Uterus (tissue), 4 donors: ENCODE measurements around the gene GRIK1. TPM values are rescaled to one million over a fixed set of nuclear protein-coding genes. Genes with fewer than 3 reads are reported as not detected.

Experiments
- DNase-seq, 2 donors: peaks; one replicate each; pipeline ENCODE4 v3.0.0-alpha.2; 2019 to 2020
- H3K27ac ChIP-seq, 2 donors: fragments of 200-600 bp; sonication (generic); 1 replicate in 1 of 2; 2 replicates in 1 of 2; pipeline ENCODE4 v1.5.1; 2016 to 2018
- H3K27me3 ChIP-seq, 2 donors: fragments of 200-600 bp; sonication (generic); one replicate each; pipeline ENCODE4 v1.5.1; 2018 to 2019; ENCODE audit warnings: control low read depth in 1 of 2
- H3K36me3 ChIP-seq, 2 donors: fragments of 200-600 bp; sonication (generic); one replicate each; pipeline ENCODE4 v1.5.1; 2019; ENCODE audit warnings: control low read depth in 1 of 2
- H3K4me1 ChIP-seq, 2 donors: fragments of 200-600 bp; sonication (generic); one replicate each; pipeline ENCODE4 v1.5.1; 2018 to 2019; ENCODE audit warnings: control low read depth in 1 of 2
- H3K4me3 ChIP-seq, 2 donors: fragments of 200-600 bp; sonication (generic); 1 replicate in 1 of 2; 2 replicates in 1 of 2; pipeline ENCODE4 v1.5.1; 2018 to 2019; ENCODE audit warnings: mild to moderate bottlenecking in 1 of 2
- H3K9me3 ChIP-seq, 2 donors: fragments of 200-600 bp; sonication (generic); one replicate each; pipeline ENCODE4 v1.5.1; 2019; ENCODE audit warnings: control low read depth in 1 of 2
- POLR2A ChIP-seq, 2 donors: fragments of 450-650 bp; IDR thresholded peaks; one replicate each; pipeline ENCODE4 v1.6.1; 2016; ENCODE audit warnings: antibody characterized with exemption in 2 of 2, mild to moderate bottlenecking in 1 of 2, moderate library complexity in 1 of 2
- intact Hi-C: fragments of 100-400 bp; cut with DNase I; formaldehyde crosslinking; loops from one replicate; pipeline ENCODE4 v1.15.1; 2023; ENCODE audit warnings: low total_unique reads
- total RNA-seq, 4 donors: library from RNA; depleted of rRNA in 3 of 4; stranded (reverse); fragments of >200 nt in 3 of 4; gene quantifications; one replicate each; pipeline versions ENCODE4 v1.1.0 to v1.2.4, GENCODE V29; 2014 to 2023
- TF ChIP-seq, protein P1 (sequence below), 4 experiments: fragments of 200-600 bp in 2 of 4; fragments of 450-650 bp in 2 of 4; sonication (generic) in 2 of 4; IDR thresholded peaks; one replicate each; pipeline ENCODE4 v1.5.1; 2016 to 2019; ENCODE audit warnings: antibody characterized with exemption in 4 of 4, mild to moderate bottlenecking in 2 of 4, moderate library complexity in 1 of 4
- donor health status: DM: yes; HTN: yes; CAD: no.

The GRIK1 gene
- total RNA-seq, 4 donors from 2014 or later, result 0.12 to 4.1 TPM; not detected in 2

DNA sequence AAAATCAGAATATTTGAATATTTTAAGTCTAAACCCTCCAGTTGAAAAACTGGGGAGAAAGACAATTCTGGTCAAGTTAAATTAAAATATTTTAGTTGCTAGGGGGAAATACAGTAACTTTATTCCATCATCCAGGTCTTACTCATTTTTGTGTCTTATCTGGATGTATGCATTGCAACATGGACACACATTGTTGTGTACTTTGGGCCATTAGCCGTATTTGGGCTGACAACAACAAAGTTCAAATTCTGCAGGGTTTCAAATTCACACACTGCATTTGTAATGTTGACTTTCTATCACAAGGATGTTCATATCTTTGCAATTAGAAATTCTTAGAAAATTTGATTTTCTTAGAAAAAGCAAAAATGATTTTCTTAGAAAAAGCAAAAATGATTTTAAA, 391.8 kb downstream of the GRIK1 start:
- TF ChIP-seq, protein P1, sequence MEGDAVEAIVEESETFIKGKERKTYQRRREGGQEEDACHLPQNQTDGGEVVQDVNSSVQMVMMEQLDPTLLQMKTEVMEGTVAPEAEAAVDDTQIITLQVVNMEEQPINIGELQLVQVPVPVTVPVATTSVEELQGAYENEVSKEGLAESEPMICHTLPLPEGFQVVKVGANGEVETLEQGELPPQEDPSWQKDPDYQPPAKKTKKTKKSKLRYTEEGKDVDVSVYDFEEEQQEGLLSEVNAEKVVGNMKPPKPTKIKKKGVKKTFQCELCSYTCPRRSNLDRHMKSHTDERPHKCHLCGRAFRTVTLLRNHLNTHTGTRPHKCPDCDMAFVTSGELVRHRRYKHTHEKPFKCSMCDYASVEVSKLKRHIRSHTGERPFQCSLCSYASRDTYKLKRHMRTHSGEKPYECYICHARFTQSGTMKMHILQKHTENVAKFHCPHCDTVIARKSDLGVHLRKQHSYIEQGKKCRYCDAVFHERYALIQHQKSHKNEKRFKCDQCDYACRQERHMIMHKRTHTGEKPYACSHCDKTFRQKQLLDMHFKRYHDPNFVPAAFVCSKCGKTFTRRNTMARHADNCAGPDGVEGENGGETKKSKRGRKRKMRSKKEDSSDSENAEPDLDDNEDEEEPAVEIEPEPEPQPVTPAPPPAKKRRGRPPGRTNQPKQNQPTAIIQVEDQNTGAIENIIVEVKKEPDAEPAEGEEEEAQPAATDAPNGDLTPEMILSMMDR (IDR thresholded peaks at IDR 0.05), result no peak
- no peak for TF ChIP-seq POLR2A (IDR thresholded peaks at IDR 0.05)
- intact Hi-C loops, result no loop called here
- Histone ChIP-seq H3K4me1 (no peaks in the 10 kb centered on the region), H3K9me3 (no peaks in the 10 kb centered on the region), H3K36me3 (no peaks in the 10 kb centered on the region), H3K27ac (no peak overlapping the region), H3K27me3 (no peaks in the 10 kb centered on the region), H3K4me3 (no peak overlapping the region)
- no peak for DNase-seq

DNA sequence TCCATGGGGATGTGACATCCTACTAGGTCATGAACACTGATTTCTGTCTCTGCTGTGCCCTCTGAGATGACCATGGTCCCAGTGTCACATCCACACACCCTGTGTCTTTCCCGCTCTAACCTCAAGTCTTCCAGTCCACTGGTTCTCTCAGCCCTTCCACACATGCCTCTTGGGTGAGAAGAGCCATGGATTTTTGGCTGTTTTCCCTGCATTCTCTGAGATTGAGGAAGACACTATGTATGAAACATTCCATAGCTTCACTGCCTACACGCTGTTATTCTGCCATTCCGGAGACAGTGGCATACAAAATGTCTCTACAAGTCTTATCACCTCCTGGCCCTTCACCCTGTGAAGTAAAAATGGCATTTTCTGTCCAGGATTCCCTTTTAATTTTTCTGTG, 393.7 kb downstream of the GRIK1 start:
- Histone ChIP-seq H3K4me1 (no peaks in the 10 kb centered on the region), H3K9me3 (no peaks in the 10 kb centered on the region), H3K36me3 (no peaks in the 10 kb centered on the region), H3K4me3 (no peak overlapping the region), H3K27me3 (no peaks in the 10 kb centered on the region), H3K27ac (no peak overlapping the region)
- TF ChIP-seq POLR2A (IDR thresholded peaks at IDR 0.05), result no peak
- TF ChIP-seq, protein P1 (IDR thresholded peaks at IDR 0.05), result no peak
- no peak for DNase-seq
- intact Hi-C loops, result no loop called here

DNA sequence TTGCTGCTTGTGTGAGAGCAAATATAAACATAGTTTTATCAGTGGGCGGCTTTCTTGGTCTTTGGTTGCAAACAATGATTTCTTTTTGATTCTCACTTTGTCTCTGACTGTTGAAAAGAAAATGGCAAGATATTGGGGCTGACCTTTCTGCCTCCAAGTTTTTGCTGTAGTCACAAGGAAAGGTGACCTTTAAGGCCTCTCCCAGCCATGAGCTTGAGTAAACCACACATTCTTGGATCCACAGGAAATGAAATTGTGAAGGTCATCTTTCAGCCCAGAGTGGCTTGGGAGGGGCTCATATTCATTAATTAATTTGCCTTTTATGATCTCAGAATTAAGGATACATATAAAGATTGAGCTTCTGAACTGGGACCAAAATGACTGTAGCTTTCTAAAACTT, 399.5 kb downstream of the GRIK1 start:
- no peaks in the 10 kb centered on the region for H3K4me1 ChIP-seq
- no peak overlapping the region for H3K4me3 ChIP-seq
- H3K27me3 ChIP-seq, result no peaks in the 10 kb centered on the region
- TF ChIP-seq, protein P1 (IDR thresholded peaks at IDR 0.05), result no peak
- TF ChIP-seq POLR2A (IDR thresholded peaks at IDR 0.05), result no peak
- H3K27ac ChIP-seq, result no peak overlapping the region
- DNase-seq, result no peak
- peaks cover 0 to 2% of the 10 kb centered on the region in 2 donors for H3K9me3 ChIP-seq
- intact Hi-C loops, result no loop called here
- H3K36me3 ChIP-seq, result no peaks in the 10 kb centered on the region

DNA sequence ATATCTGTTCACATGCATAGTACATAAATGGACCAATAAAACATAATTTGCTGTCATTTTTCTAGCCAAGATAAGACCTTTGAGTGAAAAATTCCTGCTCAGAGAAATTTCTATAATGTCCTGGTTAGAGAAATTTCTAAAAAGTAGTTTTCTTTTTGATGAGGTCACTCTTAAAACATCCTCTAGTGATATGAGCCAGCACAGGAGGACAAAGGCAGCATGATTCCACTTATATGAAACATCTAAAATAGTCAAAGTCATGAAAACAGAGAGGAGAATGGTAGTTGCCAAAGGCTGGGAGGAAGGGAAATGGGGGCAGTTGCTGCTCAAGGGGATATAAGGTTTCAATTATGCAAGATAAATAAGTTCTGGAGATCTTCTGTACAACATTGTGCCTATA, 401.7 kb downstream of the GRIK1 start:
- H3K4me1 ChIP-seq, result no peaks in the 10 kb centered on the region
- TF ChIP-seq POLR2A (IDR thresholded peaks at IDR 0.05), result no peak
- TF ChIP-seq, protein P1 (IDR thresholded peaks at IDR 0.05), result no peak
- H3K4me3 ChIP-seq, result no peak overlapping the region
- no peaks in the 10 kb centered on the region for H3K27me3 ChIP-seq
- peaks cover 0 to 2% of the 10 kb centered on the region in 2 donors for H3K9me3 ChIP-seq
- intact Hi-C loops, result no loop called here
- no peak overlapping the region for H3K27ac ChIP-seq
- no peaks in the 10 kb centered on the region for H3K36me3 ChIP-seq
- DNase-seq, result no peak

DNA sequence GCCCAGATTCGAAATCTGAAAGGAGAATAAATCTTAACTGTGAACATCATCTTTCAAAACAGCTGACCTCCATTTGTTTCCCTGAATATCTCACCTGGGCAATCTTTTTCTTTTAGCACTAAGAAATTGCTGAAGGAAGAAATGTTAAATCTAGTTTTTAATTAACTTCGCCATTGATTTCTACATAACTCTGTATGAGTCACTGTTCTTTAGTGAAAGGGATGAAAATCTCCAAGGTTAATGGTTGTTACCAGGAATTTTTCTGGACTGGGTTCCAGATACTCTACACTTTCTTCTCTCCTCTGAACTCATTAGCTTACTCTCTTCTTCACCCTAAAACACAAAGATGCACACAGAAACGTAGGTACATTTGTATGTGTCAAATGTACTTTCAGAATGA, 405.3 kb downstream of the GRIK1 start:
- no peak for TF ChIP-seq POLR2A (IDR thresholded peaks at IDR 0.05)
- TF ChIP-seq, protein P1 (IDR thresholded peaks at IDR 0.05), result no peak

More for the DNA sequence above, 405.3 kb downstream of the GRIK1 start:
- Histone ChIP-seq H3K4me1 (no peaks in the 10 kb centered on the region), H3K4me3 (no peak overlapping the region), H3K36me3 (no peaks in the 10 kb centered on the region), H3K27me3 (no peaks in the 10 kb centered on the region), H3K9me3 (peaks cover 0 to 2% of the 10 kb centered on the region in 2 donors), H3K27ac (no peak overlapping the region)
- DNase-seq, result no peak
- intact Hi-C loops, result no loop called here
